WTC11 (cell line): ENCODE results near the gene TIMMDC1. TPM values are rescaled to one million over a fixed set of nuclear protein-coding genes. Genes with fewer than 3 reads are reported as not detected.

Source experiments
- ATAC-seq: fragments of 200-7000 bp; cut with Tn5 transposase; 2 replicates; pipeline ENCODE4 v1.10.0; 2021; ENCODE audit warnings: mild to moderate bottlenecking, moderate library complexity
- CTCF ChIA-PET: fragments of 300-600 bp; sonication (Branson Sonifier 250); formaldehyde crosslinking; loops from one replicate; lab custom pipeline; 2021; ENCODE audit warnings: antibody characterized with exemption; lab: Charles Lee
- POLR2A ChIA-PET: fragments of 350-600 bp; sonication (Branson Sonifier 250); formaldehyde crosslinking; loops from one replicate; lab custom pipeline; 2021; ENCODE audit warnings: antibody characterized with exemption; lab: Charles Lee
- DNase-seq: peaks from one replicate; pipeline ENCODE4 v3.0.0; 2021; ENCODE audit warnings: low spot score
- H3K27ac Mint-ChIP-seq: 2 replicates; pipeline ENCODE4 v1.8.0; 2021; ENCODE audit warnings: mixed read lengths
- H3K27me3 Mint-ChIP-seq: 2 replicates; pipeline ENCODE4 v1.8.0; 2021; ENCODE audit warnings: low read depth, mild to moderate bottlenecking, moderate library complexity, mixed read lengths
- H3K36me3 Mint-ChIP-seq: 2 replicates; pipeline ENCODE4 v1.8.0; 2021; ENCODE audit warnings: mixed read lengths
- H3K4me1 Mint-ChIP-seq: 2 replicates; pipeline ENCODE4 v1.8.0; 2022; ENCODE audit warnings: mixed read lengths
- H3K4me3 Mint-ChIP-seq: 2 replicates; pipeline ENCODE4 v1.8.0; 2021; ENCODE audit warnings: mild to moderate bottlenecking, moderate library complexity, mixed read lengths
- H3K9me3 Mint-ChIP-seq: 2 replicates; pipeline ENCODE4 v1.8.0; 2021; ENCODE audit warnings: mixed read lengths
- ATF1 ChIP-seq: sonication (generic); formaldehyde crosslinking; IDR thresholded peaks from 2 replicates; pipeline ENCODE4 v1.8.1; 2023; ENCODE audit warnings: mild to moderate bottlenecking, moderate library complexity, missing genetic modification reagents
- ATF2 ChIP-seq: sonication (generic); formaldehyde crosslinking; IDR thresholded peaks from 2 replicates; pipeline ENCODE4 v1.8.1; 2022; ENCODE audit warnings: low read depth, missing genetic modification reagents, borderline replicate concordance
- E2F5 ChIP-seq: sonication (generic); formaldehyde crosslinking; IDR thresholded peaks from 2 replicates; pipeline ENCODE4 v1.8.1; 2022; ENCODE audit warnings: mild to moderate bottlenecking, moderate library complexity, missing genetic modification reagents
- FOXK1 ChIP-seq: sonication (generic); formaldehyde crosslinking; IDR thresholded peaks from 2 replicates; pipeline ENCODE4 v1.8.0; 2022; ENCODE audit warnings: mild to moderate bottlenecking, moderate library complexity, missing genetic modification reagents
- SOX15 ChIP-seq: fragments of 250-450 bp; sonication (Bioruptor Pico); IDR thresholded peaks from 2 replicates; pipeline ENCODE4 v1.9.0; 2021; ENCODE audit warnings: mild to moderate bottlenecking
- ZBTB21 ChIP-seq: sonication (generic); formaldehyde crosslinking; IDR thresholded peaks from 2 replicates; pipeline ENCODE4 v1.8.1; 2023; ENCODE audit warnings: mild to moderate bottlenecking, missing genetic modification reagents, borderline replicate concordance
- ZNF232 ChIP-seq: sonication (generic); formaldehyde crosslinking; IDR thresholded peaks from 2 replicates; pipeline ENCODE4 v1.8.0; 2022; ENCODE audit warnings: mild to moderate bottlenecking, missing genetic modification reagents
- ZNF425 ChIP-seq: fragments of 250-450 bp; sonication (Bioruptor Pico); conservative IDR thresholded peaks from 2 replicates; pipeline ENCODE4 v1.9.0; 2021; ENCODE audit warnings: mild to moderate bottlenecking
- total RNA-seq: library from RNA; stranded (reverse); gene quantifications from 3 replicates; pipeline ENCODE4 v1.2.3, GENCODE V29; 2021
- TF ChIP-seq, protein P1 (sequence below): sonication (generic); formaldehyde crosslinking; IDR thresholded peaks from 2 replicates; pipeline ENCODE4 v1.8.1; 2022; ENCODE audit warnings: mild to moderate bottlenecking, missing genetic modification reagents, moderate library complexity, borderline replicate concordance
- TF ChIP-seq, protein P2 (sequence below): fragments of 250-450 bp; sonication (Bioruptor Pico); IDR thresholded peaks from 2 replicates; pipeline ENCODE4 v2.1.2; 2022; ENCODE audit warnings: mild to moderate bottlenecking, moderate library complexity
- TF ChIP-seq, protein P3 (sequence below): sonication (generic); formaldehyde crosslinking; IDR thresholded peaks from 2 replicates; pipeline ENCODE4 v1.8.1; 2023; ENCODE audit warnings: mild to moderate bottlenecking, missing genetic modification reagents, moderate library complexity
- TF ChIP-seq, protein P4 (sequence below): sonication (generic); formaldehyde crosslinking; conservative IDR thresholded peaks from 2 replicates; pipeline ENCODE4 v1.8.1; 2023; ENCODE audit warnings: mild to moderate bottlenecking, low read depth, missing genetic modification reagents, moderate library complexity

TIMMDC1 gene
- total RNA-seq, 1 experiment from 2014 or later: 114 TPM

GRCh38 chr3:119507404-119507803 lies 9.1 kb downstream of the TIMMDC1 start (continued):
- TF ChIP-seq ATF2 (CRISPR knock-in tag) (no peak), SOX15 (CRISPR knock-in tag) (no peak), E2F5 (no peak)

- ChIA-PET POLR2A (no interaction called here), CTCF (interaction anchor here (0.5 kb wide), 1 partner anchor 11 kb away, joined by 3 read pairs; no protein-coding TSS in a partner anchor)
- no peaks in the 10 kb centered on the region for H3K4me1 Mint-ChIP-seq
- ATAC-seq (no peak), DNase-seq (no peak)
- TF ChIP-seq, protein P1, sequence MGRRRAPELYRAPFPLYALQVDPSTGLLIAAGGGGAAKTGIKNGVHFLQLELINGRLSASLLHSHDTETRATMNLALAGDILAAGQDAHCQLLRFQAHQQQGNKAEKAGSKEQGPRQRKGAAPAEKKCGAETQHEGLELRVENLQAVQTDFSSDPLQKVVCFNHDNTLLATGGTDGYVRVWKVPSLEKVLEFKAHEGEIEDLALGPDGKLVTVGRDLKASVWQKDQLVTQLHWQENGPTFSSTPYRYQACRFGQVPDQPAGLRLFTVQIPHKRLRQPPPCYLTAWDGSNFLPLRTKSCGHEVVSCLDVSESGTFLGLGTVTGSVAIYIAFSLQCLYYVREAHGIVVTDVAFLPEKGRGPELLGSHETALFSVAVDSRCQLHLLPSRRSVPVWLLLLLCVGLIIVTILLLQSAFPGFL (CRISPR knock-in tag): no peak
- TF ChIP-seq SOX15 (CRISPR knock-in tag): no peak
- no peak for TF ChIP-seq ATF1
- no peak for TF ChIP-seq FOXK1 (CRISPR knock-in tag)
- TF ChIP-seq ZNF232 (CRISPR knock-in tag): no peak
- TF ChIP-seq, protein P2, sequence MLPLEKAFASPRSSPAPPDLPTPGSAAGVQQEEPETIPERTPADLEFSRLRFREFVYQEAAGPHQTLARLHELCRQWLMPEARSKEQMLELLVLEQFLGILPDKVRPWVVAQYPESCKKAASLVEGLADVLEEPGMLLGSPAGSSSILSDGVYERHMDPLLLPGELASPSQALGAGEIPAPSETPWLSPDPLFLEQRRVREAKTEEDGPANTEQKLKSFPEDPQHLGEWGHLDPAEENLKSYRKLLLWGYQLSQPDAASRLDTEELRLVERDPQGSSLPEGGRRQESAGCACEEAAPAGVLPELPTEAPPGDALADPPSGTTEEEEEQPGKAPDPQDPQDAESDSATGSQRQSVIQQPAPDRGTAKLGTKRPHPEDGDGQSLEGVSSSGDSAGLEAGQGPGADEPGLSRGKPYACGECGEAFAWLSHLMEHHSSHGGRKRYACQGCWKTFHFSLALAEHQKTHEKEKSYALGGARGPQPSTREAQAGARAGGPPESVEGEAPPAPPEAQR (CRISPR knock-in tag): no peak
- TF ChIP-seq, protein P3, sequence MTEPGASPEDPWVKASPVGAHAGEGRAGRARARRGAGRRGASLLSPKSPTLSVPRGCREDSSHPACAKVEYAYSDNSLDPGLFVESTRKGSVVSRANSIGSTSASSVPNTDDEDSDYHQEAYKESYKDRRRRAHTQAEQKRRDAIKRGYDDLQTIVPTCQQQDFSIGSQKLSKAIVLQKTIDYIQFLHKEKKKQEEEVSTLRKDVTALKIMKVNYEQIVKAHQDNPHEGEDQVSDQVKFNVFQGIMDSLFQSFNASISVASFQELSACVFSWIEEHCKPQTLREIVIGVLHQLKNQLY: no peak
- no peak for TF ChIP-seq ZBTB21 (CRISPR knock-in tag)
- TF ChIP-seq, protein P4, sequence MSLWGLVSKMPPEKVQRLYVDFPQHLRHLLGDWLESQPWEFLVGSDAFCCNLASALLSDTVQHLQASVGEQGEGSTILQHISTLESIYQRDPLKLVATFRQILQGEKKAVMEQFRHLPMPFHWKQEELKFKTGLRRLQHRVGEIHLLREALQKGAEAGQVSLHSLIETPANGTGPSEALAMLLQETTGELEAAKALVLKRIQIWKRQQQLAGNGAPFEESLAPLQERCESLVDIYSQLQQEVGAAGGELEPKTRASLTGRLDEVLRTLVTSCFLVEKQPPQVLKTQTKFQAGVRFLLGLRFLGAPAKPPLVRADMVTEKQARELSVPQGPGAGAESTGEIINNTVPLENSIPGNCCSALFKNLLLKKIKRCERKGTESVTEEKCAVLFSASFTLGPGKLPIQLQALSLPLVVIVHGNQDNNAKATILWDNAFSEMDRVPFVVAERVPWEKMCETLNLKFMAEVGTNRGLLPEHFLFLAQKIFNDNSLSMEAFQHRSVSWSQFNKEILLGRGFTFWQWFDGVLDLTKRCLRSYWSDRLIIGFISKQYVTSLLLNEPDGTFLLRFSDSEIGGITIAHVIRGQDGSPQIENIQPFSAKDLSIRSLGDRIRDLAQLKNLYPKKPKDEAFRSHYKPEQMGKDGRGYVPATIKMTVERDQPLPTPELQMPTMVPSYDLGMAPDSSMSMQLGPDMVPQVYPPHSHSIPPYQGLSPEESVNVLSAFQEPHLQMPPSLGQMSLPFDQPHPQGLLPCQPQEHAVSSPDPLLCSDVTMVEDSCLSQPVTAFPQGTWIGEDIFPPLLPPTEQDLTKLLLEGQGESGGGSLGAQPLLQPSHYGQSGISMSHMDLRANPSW (CRISPR knock-in tag): no peak
- no peak for TF ChIP-seq ZNF425 (CRISPR knock-in tag)
- no peaks in the 10 kb centered on the region for H3K9me3 Mint-ChIP-seq
- H3K36me3 Mint-ChIP-seq: peaks cover 46% of the 10 kb centered on the region
- H3K4me3 Mint-ChIP-seq: no peak overlapping the region
- H3K27me3 Mint-ChIP-seq: no peaks in the 10 kb centered on the region
- H3K27ac Mint-ChIP-seq: no peak overlapping the region
Measured at GRCh38 chr3:119508172-119508845, 10.0 kb downstream of the TIMMDC1 start.
